ENCODE results near the gene SIM1. TPM values are rescaled to one million over a fixed set of nuclear protein-coding genes. Genes with fewer than 3 reads are reported as not detected.

The SIM1 gene
- total RNA-seq, 1 experiment from 2014 or later, result 0.13 TPM

- H3K79me2 ChIP-seq (ENCODE audit: low read depth), result no peaks in the 10 kb centered on the region
- DNase-seq, result no peak
- intact Hi-C loops (cut with micrococcal nuclease; ENCODE audit: unreplicated experiment), result loop anchor here (1.0 to 5.0 kb wide), 3 partner anchors 124 to 232 kb away; no protein-coding TSS in a partner anchor
- TF ChIP-seq EZH2 (IDR thresholded peaks at IDR 0.05; ENCODE audit: low read depth) (no peak), CTCF (conservative IDR thresholded peaks at IDR 0.05) (no peak)
- ChIA-PET CTCF (no interaction called here), POLR2A (ENCODE audit: unreplicated experiment) (interaction anchor here (0.7 kb wide), 1 partner anchor 88 kb away, joined by 5 read pairs; no protein-coding TSS in a partner anchor)
- H2AFZ ChIP-seq, result no peak overlapping the region
- H3F3A ChIP-seq (ENCODE audit: insufficient read depth, low read depth), result no peaks in the 10 kb centered on the region
- no peaks in the 10 kb centered on the region for H3K36me3 ChIP-seq (ENCODE audit: low read depth)
- no peaks in the 10 kb centered on the region for H3K4me1 ChIP-seq (replicated peaks; ENCODE audit: insufficient read depth)
- H4K20me1 ChIP-seq (ENCODE audit: insufficient read depth), result no peaks in the 10 kb centered on the region
- H3K4me3 ChIP-seq, result no peak overlapping the region
- no TSS peak for BruUV-seq (replicated peaks)
- no peak overlapping the region for H3K4me2 ChIP-seq
- H3K9me2 ChIP-seq (ENCODE audit: insufficient read depth), result no peaks in the 10 kb centered on the region
- no peaks in the 10 kb centered on the region for H3K9me3 ChIP-seq (ENCODE audit: insufficient read depth, low read depth)
- H3K27ac ChIP-seq, result no peak overlapping the region
- H3K27me3 ChIP-seq (ENCODE audit: insufficient read depth, low read depth), result no peaks in the 10 kb centered on the region
These were observed 116.7 kb downstream of the SIM1 start for GRCh38 chr6:100347901-100348550.

GRCh38 chr6:100346828-100347227 is 117.9 kb downstream of the SIM1 start:
- Histone ChIP-seq H3K9me3 (ENCODE audit: insufficient read depth, low read depth) (no peaks in the 10 kb centered on the region), H3K9me2 (ENCODE audit: insufficient read depth) (no peaks in the 10 kb centered on the region), H3K4me1 (replicated peaks; ENCODE audit: insufficient read depth) (no peaks in the 10 kb centered on the region), H3K4me2 (no peak overlapping the region), H3K36me3 (ENCODE audit: low read depth) (no peaks in the 10 kb centered on the region), H3K79me2 (ENCODE audit: low read depth) (no peaks in the 10 kb centered on the region), H3F3A (ENCODE audit: insufficient read depth, low read depth) (no peaks in the 10 kb centered on the region), H4K20me1 (ENCODE audit: insufficient read depth) (no peaks in the 10 kb centered on the region), H2AFZ (0 out of 2 replicates have a peak overlapping the region, but pooled peaks have one; percentile 44), H3K4me3 (no peak overlapping the region), H3K27me3 (ENCODE audit: insufficient read depth, low read depth) (no peaks in the 10 kb centered on the region), H3K27ac (no peak overlapping the region)
- BruUV-seq (replicated peaks), result no TSS peak
- intact Hi-C loops (cut with micrococcal nuclease; ENCODE audit: unreplicated experiment), result loop anchor here (1.0 to 5.0 kb wide), 3 partner anchors 125 to 231 kb away; no protein-coding TSS in a partner anchor
- POLR2A ChIA-PET (ENCODE audit: unreplicated experiment), result interaction anchor here (0.7 kb wide), 1 partner anchor 34 kb away, joined by 35 read pairs; no protein-coding TSS in a partner anchor
- no peak for TF ChIP-seq CTCF (conservative IDR thresholded peaks at IDR 0.05)
- no peak for TF ChIP-seq EZH2 (IDR thresholded peaks at IDR 0.05; ENCODE audit: low read depth)
- CTCF ChIA-PET, result interaction anchor here (0.5 to 0.7 kb wide), 2 partner anchors 89 to 133 kb away, joined by 3 to 10 read pairs; no protein-coding TSS in a partner anchor
- no peak for DNase-seq

GRCh38 chr6:100346203-100346602 is 118.5 kb downstream of the SIM1 start:
- ChIA-PET CTCF (interaction anchor here (0.7 kb wide), 1 partner anchor 134 kb away, joined by 10 read pairs; no protein-coding TSS in a partner anchor), POLR2A (ENCODE audit: unreplicated experiment) (interaction anchor here (0.7 kb wide), 1 partner anchor 35 kb away, joined by 35 read pairs; no protein-coding TSS in a partner anchor)
- Histone ChIP-seq H3K9me3 (ENCODE audit: insufficient read depth, low read depth) (no peaks in the 10 kb centered on the region), H4K20me1 (ENCODE audit: insufficient read depth) (no peaks in the 10 kb centered on the region), H3K36me3 (ENCODE audit: low read depth) (no peaks in the 10 kb centered on the region), H3K79me2 (ENCODE audit: low read depth) (no peaks in the 10 kb centered on the region), H3K27ac (no peak overlapping the region), H3K4me1 (replicated peaks; ENCODE audit: insufficient read depth) (no peaks in the 10 kb centered on the region), H3K27me3 (ENCODE audit: insufficient read depth, low read depth) (no peaks in the 10 kb centered on the region), H3K4me3 (no peak overlapping the region), H3K9me2 (ENCODE audit: insufficient read depth) (no peaks in the 10 kb centered on the region), H3K4me2 (no peak overlapping the region), H2AFZ (0 out of 2 replicates have a peak overlapping the region, but pooled peaks have one; percentile 44), H3F3A (ENCODE audit: insufficient read depth, low read depth) (no peaks in the 10 kb centered on the region)
- TF ChIP-seq CTCF (conservative IDR thresholded peaks at IDR 0.05) (no peak), EZH2 (IDR thresholded peaks at IDR 0.05; ENCODE audit: low read depth) (no peak)
- no TSS peak for BruUV-seq (replicated peaks)
- intact Hi-C loops (cut with micrococcal nuclease; ENCODE audit: unreplicated experiment), result loop anchor here (5.0 kb wide), 2 partner anchors 126 to 144 kb away; no protein-coding TSS in a partner anchor
- peak in 1 of 2 experiments; percentile 39 for DNase-seq
